Peyer's patch (tissue), 4 donors: ENCODE results near the gene ASTL. TPM values are rescaled to one million over a fixed set of nuclear protein-coding genes. Genes with fewer than 3 reads are reported as not detected.

Source experiments
- DNase-seq, 3 donors: peaks; one replicate each; pipeline ENCODE4 v3.0.0-alpha.2; 2017 to 2019
- H3K27ac ChIP-seq, 4 donors: fragments of 200-600 bp; sonication (generic); one replicate each; pipeline ENCODE4 v1.5.1; 2016 to 2019
- H3K27me3 ChIP-seq, 2 donors: fragments of 200-600 bp; sonication (generic); one replicate each; pipeline ENCODE4 v1.5.1; 2019
- H3K36me3 ChIP-seq, 3 donors: fragments of 200-600 bp; sonication (generic); one replicate each; pipeline ENCODE4 v1.5.1; 2016 to 2019
- H3K4me1 ChIP-seq, 4 donors: fragments of 200-600 bp; sonication (generic); one replicate each; pipeline ENCODE4 v1.5.1; 2016 to 2019
- H3K4me3 ChIP-seq, 4 donors: fragments of 200-600 bp; sonication (generic); 1 replicate in 3 of 4; 2 replicates in 1 of 4; pipeline ENCODE4 v1.5.1; 2016 to 2019; ENCODE audit warnings: mild to moderate bottlenecking in 1 of 4
- H3K9me3 ChIP-seq, 4 donors: fragments of 200-600 bp; sonication (generic); one replicate each; pipeline ENCODE4 v1.5.1; 2016 to 2019; ENCODE audit warnings: mild to moderate bottlenecking in 1 of 4
- CTCF ChIP-seq, 6 experiments: fragments of 450-650 bp in 4 of 6; fragments of 200-600 bp in 2 of 6; sonication (generic) in 1 of 6; IDR thresholded peaks; one replicate each; pipeline ENCODE4 v1.5.1; 2017 to 2019; ENCODE audit warnings: antibody characterized with exemption in 6 of 6, mild to moderate bottlenecking in 3 of 6, moderate library complexity in 1 of 6
- POLR2A ChIP-seq, 2 donors: fragments of 450-650 bp; IDR thresholded peaks; one replicate each; pipeline ENCODE4 v1.5.1; 2017; ENCODE audit warnings: antibody characterized with exemption in 2 of 2, mild to moderate bottlenecking in 2 of 2, moderate library complexity in 2 of 2
- total RNA-seq, 4 donors: library from RNA; depleted of rRNA; stranded (reverse); fragments of >200 nt; gene quantifications; one replicate each; pipeline ENCODE4 v1.1.0, GENCODE V29; 2016

The ASTL gene
- total RNA-seq, 4 donors from 2014 or later, result not detected

- Histone ChIP-seq H3K27me3 (no peaks in the 10 kb centered on the region), H3K4me3 (no peak overlapping the region), H3K4me1 (peaks cover 0 to 6% (median 0%) of the 10 kb centered on the region in 4 donors), H3K36me3 (no peaks in the 10 kb centered on the region), H3K27ac (no peak overlapping the region), H3K9me3 (peaks cover 0 to 10% (median 4%) of the 10 kb centered on the region in 4 donors)
- DNase-seq, result peak in 1 of 3 donors; percentile 16
- no peak for TF ChIP-seq POLR2A (IDR thresholded peaks at IDR 0.05)
- no peak for TF ChIP-seq CTCF (IDR thresholded peaks at IDR 0.05)
Measured at GRCh38 chr2:96106991-96107707, 31.2 kb downstream of the ASTL start.

GRCh38 chr2:96105994-96106715, 32.1 kb downstream of the ASTL start:
- peaks cover 0 to 10% (median 4%) of the 10 kb centered on the region in 4 donors for H3K9me3 ChIP-seq
- peak in 2 of 3 donors; percentile 15 to 22 for DNase-seq
- no peak overlapping the region for H3K27ac ChIP-seq
- no peak for TF ChIP-seq POLR2A (IDR thresholded peaks at IDR 0.05)
- no peak for TF ChIP-seq CTCF (IDR thresholded peaks at IDR 0.05)
- no peaks in the 10 kb centered on the region for H3K36me3 ChIP-seq
- H3K4me1 ChIP-seq, result peaks cover 0 to 6% (median 0%) of the 10 kb centered on the region in 4 donors
- H3K4me3 ChIP-seq, result no peak overlapping the region
- no peaks in the 10 kb centered on the region for H3K27me3 ChIP-seq

GRCh38 chr2:96105152-96105915, 33.0 kb downstream of the ASTL start:
- Histone ChIP-seq H3K36me3 (no peaks in the 10 kb centered on the region), H3K4me1 (peaks cover 0 to 6% (median 0%) of the 10 kb centered on the region in 4 donors), H3K4me3 (no peak overlapping the region), H3K27ac (no peak overlapping the region), H3K9me3 (peaks cover 0 to 10% (median 4%) of the 10 kb centered on the region in 4 donors), H3K27me3 (no peaks in the 10 kb centered on the region)
- TF ChIP-seq POLR2A (IDR thresholded peaks at IDR 0.05) (no peak), CTCF (IDR thresholded peaks at IDR 0.05) (no peak)
- DNase-seq, result peak in 2 of 3 donors; percentile 20 to 30

GRCh38 chr2:96104487-96104861, 33.8 kb downstream of the ASTL start:
- peak in 2 of 3 donors; percentile 25 to 34 for DNase-seq

More at GRCh38 chr2:96104487-96104861, 33.8 kb downstream of the ASTL start:
- Histone ChIP-seq H3K27ac (no peak overlapping the region), H3K27me3 (no peaks in the 10 kb centered on the region), H3K36me3 (no peaks in the 10 kb centered on the region), H3K4me1 (peaks cover 0 to 5% (median 0%) of the 10 kb centered on the region in 4 donors), H3K9me3 (peaks cover 0 to 10% (median 4%) of the 10 kb centered on the region in 4 donors), H3K4me3 (no peak overlapping the region)
- TF ChIP-seq POLR2A (IDR thresholded peaks at IDR 0.05), result no peak
- TF ChIP-seq CTCF (IDR thresholded peaks at IDR 0.05), result no peak
